Measurements from ENCODE around the gene GUCA2A. TPM values are rescaled to one million over a fixed set of nuclear protein-coding genes. Genes with fewer than 3 reads are reported as not detected.

The GUCA2A gene
- total RNA-seq, 1 donor from 2014 or later = not detected

DNA sequence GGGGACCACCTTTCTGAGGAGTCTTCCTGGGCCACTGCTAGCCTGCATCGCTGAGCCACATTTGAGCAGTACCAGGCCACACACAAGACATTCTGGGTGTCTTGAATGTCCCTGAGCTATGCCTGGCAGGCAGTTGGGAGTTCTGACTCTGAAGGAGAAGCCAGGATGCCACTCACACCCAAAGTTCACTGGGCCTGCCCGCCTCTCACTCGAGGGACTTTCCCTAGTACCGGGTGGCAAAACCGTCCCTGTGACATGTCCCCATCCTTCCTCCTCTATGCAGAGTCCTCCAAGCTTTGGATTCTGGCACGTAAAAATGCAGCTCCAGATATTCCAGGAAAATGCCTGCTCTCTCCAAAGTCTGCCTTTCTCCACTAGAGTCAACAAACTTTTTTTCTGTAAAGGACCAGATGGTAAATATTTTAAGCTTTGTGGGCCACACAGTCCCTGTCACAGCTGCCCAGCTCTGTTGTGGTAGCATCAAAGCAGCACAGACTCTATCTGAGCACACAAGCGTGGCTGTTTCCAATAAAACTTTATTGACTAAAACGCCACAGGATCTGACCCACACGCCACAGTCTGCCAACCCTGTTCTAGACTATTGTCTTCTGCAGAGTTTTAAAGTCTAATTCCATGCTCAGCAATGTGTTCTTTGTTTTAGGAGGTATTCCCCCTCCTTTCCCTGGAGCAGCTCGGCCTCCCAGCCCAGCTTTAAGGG lies 30.6 kb downstream of the GUCA2A start:
- no peak for DNase-seq (ENCODE audit: low read depth, low spot score)

DNA sequence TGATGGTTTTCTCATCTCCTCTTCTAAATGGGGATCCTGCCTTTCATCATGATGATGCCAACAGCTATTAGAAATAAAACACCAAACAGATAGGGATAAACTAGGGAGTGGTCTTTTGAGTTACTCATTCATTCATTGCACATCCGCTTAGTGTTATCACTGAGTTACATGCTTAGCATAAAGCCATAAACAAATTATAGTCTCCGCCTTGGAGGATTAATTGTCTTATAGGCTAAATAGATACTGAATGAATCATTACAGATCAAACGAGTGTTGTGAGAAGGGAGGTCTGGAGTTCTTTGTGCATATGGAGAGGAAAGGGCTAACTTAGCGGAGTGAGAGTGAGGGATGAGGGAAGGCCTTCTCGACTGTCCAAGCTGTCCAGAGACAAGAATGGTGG lies 31.2 kb downstream of the GUCA2A start:
- no peak for DNase-seq (ENCODE audit: low read depth, low spot score)

DNA sequence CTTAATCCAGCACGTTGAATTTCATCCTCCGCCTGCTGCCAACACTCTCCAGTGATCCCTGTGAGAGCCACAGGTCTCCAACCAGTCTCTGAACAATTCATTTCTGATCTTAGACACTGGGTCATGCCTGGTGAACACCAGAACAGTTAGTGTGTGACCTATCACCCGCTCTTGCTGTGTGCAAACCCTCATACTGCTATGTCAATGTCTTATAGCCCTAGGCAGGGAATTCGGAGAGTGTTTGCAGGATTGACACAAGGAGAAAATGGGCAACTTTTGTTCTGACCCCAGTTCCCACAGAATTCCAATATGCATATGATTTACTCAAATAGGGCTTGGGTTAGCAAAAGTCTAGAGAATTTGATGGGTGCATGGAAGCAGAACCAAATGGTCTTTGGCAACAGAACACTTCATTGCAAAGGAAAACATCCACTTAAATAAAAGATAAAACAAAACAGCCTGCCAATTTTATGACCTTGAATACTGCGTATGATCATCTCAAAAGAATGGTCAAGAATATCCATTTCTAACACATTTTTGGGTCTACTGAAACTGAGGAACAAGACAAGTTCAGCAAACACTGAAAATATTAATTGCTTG lies 34.4 kb downstream of the GUCA2A start:
- no peak for DNase-seq (ENCODE audit: low read depth, low spot score)

DNA sequence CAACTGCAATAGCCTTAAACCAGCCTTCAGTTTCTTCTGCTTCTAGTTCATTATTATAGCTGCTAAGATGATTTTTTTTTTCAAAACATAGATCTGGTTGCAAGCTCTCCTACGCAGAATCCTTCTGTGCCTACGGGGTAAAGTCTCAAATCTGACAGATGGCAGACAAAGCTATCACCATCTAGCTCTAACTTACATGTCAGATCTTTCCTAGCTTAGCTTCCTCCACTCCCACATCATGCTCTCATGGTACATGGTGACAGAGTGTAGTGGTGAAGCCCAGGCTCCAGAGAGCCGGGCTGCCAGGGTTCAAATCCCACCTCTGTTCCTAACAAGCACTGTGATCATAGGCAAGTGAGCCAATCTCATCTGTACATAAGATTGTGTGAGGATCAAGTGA lies 35.6 kb downstream of the GUCA2A start:
- DNase-seq (ENCODE audit: low read depth, low spot score) = no peak

DNA sequence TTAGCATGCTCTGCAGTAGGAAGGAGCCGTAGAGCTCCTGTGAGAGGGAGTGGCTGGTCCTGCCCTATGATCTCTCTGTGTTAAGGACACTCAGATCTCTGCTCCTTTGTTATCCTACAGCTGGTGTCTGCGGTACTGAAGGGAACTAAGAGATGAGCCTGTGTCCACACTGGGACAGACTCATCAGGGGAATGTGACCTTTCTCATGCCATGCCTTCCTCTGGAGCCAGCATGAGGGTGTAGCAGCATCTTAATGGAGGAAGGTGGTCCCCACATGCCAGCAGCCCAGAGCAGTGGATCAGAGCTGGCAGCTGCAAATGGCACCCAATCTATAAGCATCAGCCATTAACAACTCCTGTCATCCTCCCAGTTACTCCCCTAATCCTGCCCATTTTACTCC lies 36.0 kb downstream of the GUCA2A start:
- DNase-seq (ENCODE audit: low read depth, low spot score) = no peak

DNA sequence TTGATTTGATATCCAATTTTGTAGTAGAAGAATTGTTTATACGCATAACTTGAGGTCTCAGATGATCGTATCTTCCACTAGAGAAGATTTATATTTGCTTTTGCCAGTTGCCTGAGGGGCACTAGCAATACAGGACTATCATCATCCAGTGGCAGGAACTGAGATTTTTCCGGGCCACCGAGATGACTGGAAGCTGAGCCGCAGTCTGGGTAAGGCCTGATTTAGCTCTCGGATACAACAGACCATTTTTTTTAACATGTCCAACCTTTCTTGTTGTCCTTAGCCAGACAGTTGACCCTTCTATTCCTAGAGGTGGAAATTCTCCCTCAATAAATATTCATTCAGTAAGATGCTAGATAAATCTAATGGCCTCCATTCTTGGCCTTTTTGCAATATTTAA lies 36.8 kb downstream of the GUCA2A start:
- no peak for DNase-seq (ENCODE audit: low read depth, low spot score)

DNA sequence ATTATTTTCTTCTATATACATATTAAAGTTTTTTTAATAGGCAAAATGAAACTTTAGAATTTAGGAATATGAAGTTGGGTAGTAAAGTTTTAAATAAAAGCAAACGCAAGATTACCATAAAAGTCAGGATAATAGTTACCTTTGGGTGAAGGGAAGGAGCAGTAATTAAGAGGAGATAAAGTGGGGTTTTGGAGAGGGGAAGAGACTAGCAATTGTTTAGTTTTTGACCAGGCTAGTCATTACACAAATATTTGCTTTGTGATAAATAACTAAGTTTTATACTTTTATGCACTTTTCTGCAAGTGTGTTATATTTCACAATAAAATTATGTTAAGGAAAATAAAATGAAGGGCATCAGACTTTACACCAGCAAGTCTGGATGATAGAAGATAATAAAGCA lies 39.0 kb downstream of the GUCA2A start:
- no peak for DNase-seq (ENCODE audit: low read depth, low spot score)

DNA sequence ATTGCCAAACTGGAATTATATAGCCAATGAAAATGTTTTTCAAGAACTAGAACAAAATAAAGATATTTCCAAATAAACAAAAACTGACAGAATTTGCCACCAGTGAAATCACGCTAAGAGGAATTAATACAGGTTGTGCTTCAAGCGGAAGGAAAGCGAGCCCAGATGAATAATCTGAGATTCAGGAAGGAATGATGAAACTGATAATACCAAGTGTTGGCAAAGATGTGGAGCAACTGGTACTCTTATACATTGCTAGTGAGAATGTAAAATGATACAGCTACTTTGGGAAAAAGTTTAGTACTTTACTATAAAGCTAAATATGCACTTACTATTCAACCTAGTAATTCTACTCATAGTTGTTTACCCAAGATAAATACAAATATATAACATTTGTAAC lies 42.1 kb downstream of the GUCA2A start:
- DNase-seq (ENCODE audit: low read depth, low spot score) = no peak

DNA sequence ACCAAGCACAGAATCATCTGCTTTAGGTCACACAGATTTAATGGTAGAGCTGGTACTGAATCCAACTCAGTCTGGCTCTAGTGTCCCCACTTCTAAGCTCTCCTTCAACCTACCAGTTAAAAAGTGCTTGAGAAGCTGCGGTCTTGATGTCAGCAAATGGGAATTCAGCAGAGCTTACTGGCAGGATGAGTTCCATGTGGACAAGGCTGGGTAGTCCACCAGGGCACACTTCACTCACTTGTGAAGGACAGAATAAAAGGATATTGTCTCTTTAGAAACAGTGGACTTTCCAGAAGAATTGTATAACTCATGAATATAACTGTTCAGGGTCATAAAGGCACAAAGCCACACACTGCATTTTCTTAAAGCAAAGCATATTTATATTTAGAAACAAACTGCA lies 46.4 kb downstream of the GUCA2A start:
- DNase-seq (ENCODE audit: low read depth, low spot score) = no peak

DNA sequence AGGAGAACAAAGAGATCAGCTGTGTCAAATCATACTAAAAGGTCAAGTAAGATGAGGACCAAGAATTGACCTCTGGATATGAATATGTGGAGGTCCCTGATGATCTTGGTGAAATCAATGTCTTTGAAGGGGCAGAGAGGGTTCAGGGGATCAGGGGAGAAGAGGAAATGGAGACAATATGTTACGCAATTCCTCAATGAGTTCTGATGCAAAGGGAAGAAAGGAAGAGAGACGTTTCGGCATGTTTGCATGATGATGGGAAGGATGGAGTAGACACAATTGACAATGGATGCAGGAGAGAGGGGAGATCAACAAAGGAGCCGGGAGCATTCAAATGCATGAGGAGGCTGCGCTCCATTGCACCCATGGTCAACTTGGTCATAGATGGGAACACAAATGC lies 47.3 kb downstream of the GUCA2A start:
- no peak for DNase-seq (ENCODE audit: low read depth, low spot score)

DNA sequence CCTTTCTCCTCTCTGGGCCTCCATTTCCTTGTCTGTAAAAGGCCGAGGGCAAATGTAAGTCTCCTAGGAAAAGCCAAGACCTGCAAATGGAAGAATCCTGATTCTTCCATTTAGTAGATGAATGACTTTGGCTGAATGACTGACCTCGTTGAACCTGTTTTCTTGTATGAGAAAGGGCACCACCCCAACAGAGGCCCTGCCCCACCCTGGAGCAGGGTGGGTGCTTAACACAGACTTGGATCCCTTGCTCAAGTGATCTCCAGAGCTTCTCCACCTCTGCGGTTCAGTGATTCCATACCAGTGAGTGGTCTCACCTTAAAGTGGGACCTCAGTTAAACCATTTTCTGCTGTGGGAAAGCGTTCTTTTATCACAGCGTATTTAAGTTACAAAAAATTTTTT lies 50.3 kb downstream of the GUCA2A start:
- DNase-seq (ENCODE audit: low read depth, low spot score) = no peak

Other genes starting within 250 kb of the GUCA2A start
- gene HIVEP3, start 245.8 kb downstream of the GUCA2A start, total RNA-seq = 1.1 TPM in 2 replicates
- gene GUCA2B, start 11.3 kb downstream of the GUCA2A start, total RNA-seq = not detected in 2 replicates
- gene FOXJ3, start 170.5 kb upstream of the GUCA2A start, total RNA-seq = 12.4 and 16.1 TPM in 2 replicates
- gene RIMKLA, start 216.0 kb upstream of the GUCA2A start, total RNA-seq = 0.04 and 0.07 TPM in 2 replicates

Data from pulmonary artery endothelial cell (primary cell).